Measurements from ENCODE around the gene SLC24A3. TPM values are rescaled to one million over a fixed set of nuclear protein-coding genes. Genes with fewer than 3 reads are reported as not detected.

The SLC24A3 gene
- total RNA-seq, 1 donor from 2014 or later: 0.21 TPM

DNA sequence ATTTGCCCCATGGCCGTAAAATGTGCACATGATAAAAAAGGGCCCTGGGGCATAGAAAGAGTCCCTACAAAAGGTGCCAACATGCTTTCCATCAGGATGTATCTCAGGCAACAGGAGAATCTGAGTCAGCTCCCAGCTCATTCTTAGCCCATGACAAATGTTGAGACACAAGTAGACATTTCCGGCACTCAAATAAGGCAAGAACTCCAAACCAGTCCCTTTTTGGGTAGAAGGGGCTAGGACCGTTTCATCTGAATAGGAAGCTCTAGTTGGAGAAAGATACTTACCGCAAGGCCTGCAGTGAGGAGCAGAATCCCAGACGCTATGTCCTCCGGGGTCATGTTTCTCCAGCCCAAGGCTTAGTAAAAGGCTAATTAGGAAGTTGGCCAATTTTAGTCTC lies 284.6 kb downstream of the SLC24A3 start:
- TF ChIP-seq, protein P1, sequence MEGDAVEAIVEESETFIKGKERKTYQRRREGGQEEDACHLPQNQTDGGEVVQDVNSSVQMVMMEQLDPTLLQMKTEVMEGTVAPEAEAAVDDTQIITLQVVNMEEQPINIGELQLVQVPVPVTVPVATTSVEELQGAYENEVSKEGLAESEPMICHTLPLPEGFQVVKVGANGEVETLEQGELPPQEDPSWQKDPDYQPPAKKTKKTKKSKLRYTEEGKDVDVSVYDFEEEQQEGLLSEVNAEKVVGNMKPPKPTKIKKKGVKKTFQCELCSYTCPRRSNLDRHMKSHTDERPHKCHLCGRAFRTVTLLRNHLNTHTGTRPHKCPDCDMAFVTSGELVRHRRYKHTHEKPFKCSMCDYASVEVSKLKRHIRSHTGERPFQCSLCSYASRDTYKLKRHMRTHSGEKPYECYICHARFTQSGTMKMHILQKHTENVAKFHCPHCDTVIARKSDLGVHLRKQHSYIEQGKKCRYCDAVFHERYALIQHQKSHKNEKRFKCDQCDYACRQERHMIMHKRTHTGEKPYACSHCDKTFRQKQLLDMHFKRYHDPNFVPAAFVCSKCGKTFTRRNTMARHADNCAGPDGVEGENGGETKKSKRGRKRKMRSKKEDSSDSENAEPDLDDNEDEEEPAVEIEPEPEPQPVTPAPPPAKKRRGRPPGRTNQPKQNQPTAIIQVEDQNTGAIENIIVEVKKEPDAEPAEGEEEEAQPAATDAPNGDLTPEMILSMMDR (IDR thresholded peaks at IDR 0.05): no peak
- no peak for TF ChIP-seq EZH2 (IDR thresholded peaks at IDR 0.05)
- TF ChIP-seq EZH2phosphoT487 (IDR thresholded peaks at IDR 0.05): no peak
- H3F3A ChIP-seq (ENCODE audit: low read depth): no peaks in the 10 kb centered on the region
- H3K27me3 ChIP-seq: no peaks in the 10 kb centered on the region
- no peak overlapping the region for H3K4me2 ChIP-seq
- H3K4me3 ChIP-seq: no peak overlapping the region
- no peaks in the 10 kb centered on the region for H3K9me3 ChIP-seq (ENCODE audit: low read depth)
- H3K79me2 ChIP-seq (ENCODE audit: low read depth): no peaks in the 10 kb centered on the region
- no peak overlapping the region for H2AFZ ChIP-seq (replicated peaks)
- H3K4me1 Mint-ChIP-seq: peaks cover 5% of the 10 kb centered on the region
- no peaks in the 10 kb centered on the region for H4K20me1 ChIP-seq (ENCODE audit: low read depth)
- no peak overlapping the region for H3K9ac ChIP-seq
- H3K36me3 ChIP-seq: no peaks in the 10 kb centered on the region
- no peak overlapping the region for H3K27ac ChIP-seq
- no peaks in the 10 kb centered on the region for H3K4me1 ChIP-seq
- no peak overlapping the region for H3K4me3 Mint-ChIP-seq
- no peaks in the 10 kb centered on the region for H3K9me3 Mint-ChIP-seq
- no peak overlapping the region for H3K27ac Mint-ChIP-seq
- H3K36me3 Mint-ChIP-seq: no peaks in the 10 kb centered on the region
- H3K27me3 Mint-ChIP-seq (ENCODE audit: insufficient read depth, low read depth): peaks cover 4% of the 10 kb centered on the region
- DNase-seq (ENCODE audit: low spot score): no peak

DNA sequence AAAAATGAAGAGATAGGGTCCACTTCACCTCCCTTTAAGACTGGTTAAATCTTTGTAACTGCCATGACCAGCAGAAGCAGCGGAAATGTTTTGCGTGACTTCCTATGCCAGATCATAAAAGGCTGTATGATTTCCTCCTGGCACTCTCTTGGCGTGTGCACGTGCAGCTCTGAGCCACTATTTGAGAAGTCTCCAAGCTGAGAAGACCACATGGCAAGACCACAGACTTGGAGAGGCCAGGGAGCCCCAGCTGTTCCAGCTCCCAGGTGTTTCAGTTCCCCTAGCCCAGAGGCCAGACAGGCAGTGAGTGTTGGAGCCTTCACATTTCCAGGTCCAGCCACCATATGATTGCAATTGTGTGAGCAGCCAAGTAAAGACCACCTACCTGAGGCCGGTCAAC lies 286.3 kb downstream of the SLC24A3 start:
- no peaks in the 10 kb centered on the region for H3K9me3 ChIP-seq (ENCODE audit: low read depth)
- Mint-ChIP-seq H3K9me3 (no peaks in the 10 kb centered on the region), H3K27ac (no peak overlapping the region), H3K27me3 (ENCODE audit: insufficient read depth, low read depth) (peaks cover 4% of the 10 kb centered on the region), H3K4me3 (no peak overlapping the region), H3K36me3 (no peaks in the 10 kb centered on the region), H3K4me1 (no peaks in the 10 kb centered on the region)
- no peak for TF ChIP-seq EZH2 (IDR thresholded peaks at IDR 0.05)
- TF ChIP-seq, protein P1 (IDR thresholded peaks at IDR 0.05): no peak
- no peak for TF ChIP-seq EZH2phosphoT487 (IDR thresholded peaks at IDR 0.05)
- no peaks in the 10 kb centered on the region for H4K20me1 ChIP-seq (ENCODE audit: low read depth)
- H2AFZ ChIP-seq (replicated peaks): no peak overlapping the region
- no peaks in the 10 kb centered on the region for H3K4me1 ChIP-seq
- DNase-seq (ENCODE audit: low spot score): no peak
- no peak overlapping the region for H3K27ac ChIP-seq
- no peaks in the 10 kb centered on the region for H3K79me2 ChIP-seq (ENCODE audit: low read depth)
- H3K4me2 ChIP-seq: no peak overlapping the region
- H3F3A ChIP-seq (ENCODE audit: low read depth): no peaks in the 10 kb centered on the region
- no peaks in the 10 kb centered on the region for H3K36me3 ChIP-seq
- no peaks in the 10 kb centered on the region for H3K27me3 ChIP-seq
- H3K4me3 ChIP-seq: no peak overlapping the region
- H3K9ac ChIP-seq: no peak overlapping the region

DNA sequence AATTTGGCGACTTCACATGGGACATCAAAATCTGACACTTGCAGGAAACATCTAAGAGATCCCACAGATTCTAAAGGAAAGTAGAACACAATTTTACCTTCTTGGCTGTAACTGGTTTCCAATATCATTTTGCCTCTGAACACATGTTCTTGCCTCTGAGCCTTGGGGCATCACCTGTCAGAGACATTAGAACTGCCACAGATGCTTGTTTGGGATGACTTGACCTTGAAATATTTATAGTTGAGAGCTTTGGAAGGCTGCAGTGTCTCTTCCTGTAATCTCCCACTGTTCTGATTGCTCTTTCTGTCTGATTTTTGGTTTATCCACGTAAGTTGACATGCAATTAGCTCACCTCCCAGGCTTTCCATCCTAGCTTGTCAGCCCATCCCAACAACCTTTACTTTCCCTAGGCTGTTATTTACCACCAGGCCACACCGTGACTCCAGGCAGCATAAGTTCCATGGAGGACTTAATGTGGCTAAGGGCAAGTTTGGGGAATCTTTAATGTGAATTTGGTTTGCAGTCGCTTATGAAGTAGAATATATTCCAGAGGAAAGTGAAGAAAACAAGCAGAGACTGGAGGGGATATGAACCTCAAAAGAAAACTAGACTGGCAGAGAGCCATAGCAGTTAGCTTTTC lies 289.2 kb downstream of the SLC24A3 start:
- no peaks in the 10 kb centered on the region for H3K79me2 ChIP-seq (ENCODE audit: low read depth)
- Mint-ChIP-seq H3K4me3 (no peak overlapping the region), H3K27ac (no peak overlapping the region), H3K9me3 (no peaks in the 10 kb centered on the region), H3K4me1 (no peaks in the 10 kb centered on the region), H3K36me3 (no peaks in the 10 kb centered on the region), H3K27me3 (ENCODE audit: insufficient read depth, low read depth) (no peaks in the 10 kb centered on the region)
- no peaks in the 10 kb centered on the region for H3K9me3 ChIP-seq (ENCODE audit: low read depth)
- no peaks in the 10 kb centered on the region for H3K4me1 ChIP-seq
- no peak overlapping the region for H3K4me2 ChIP-seq
- no peak for TF ChIP-seq EZH2phosphoT487 (IDR thresholded peaks at IDR 0.05)
- no peak for TF ChIP-seq EZH2 (IDR thresholded peaks at IDR 0.05)
- TF ChIP-seq, protein P1 (IDR thresholded peaks at IDR 0.05): no peak
- no peaks in the 10 kb centered on the region for H3F3A ChIP-seq (ENCODE audit: low read depth)
- no peak overlapping the region for H3K27ac ChIP-seq
- H3K27me3 ChIP-seq: no peaks in the 10 kb centered on the region
- DNase-seq (ENCODE audit: low spot score): no peak
- H3K9ac ChIP-seq: no peak overlapping the region
- no peak overlapping the region for H3K4me3 ChIP-seq
- no peaks in the 10 kb centered on the region for H4K20me1 ChIP-seq (ENCODE audit: low read depth)
- H3K36me3 ChIP-seq: no peaks in the 10 kb centered on the region
- H2AFZ ChIP-seq (replicated peaks): no peak overlapping the region
